CD4-positive, alpha-beta T cell treated with Interleukin-17A for 4 hours (primary cell): Measurements from ENCODE around the gene SUSD4.
A peak's percentile ranks its signal among the peaks of the same experiment; 100 is the strongest.
"Not testable (repeated sequence)": the region's sequence is repeated elsewhere in the genome, so short reads cannot be mapped to it uniquely, and the experiment has no call there.

Experiments used
- DNase-seq: peaks from one replicate; pipeline ENCODE4 v3.0.0-alpha.2; 2020; ENCODE audit warnings: mixed read lengths

The SUSD4 gene

GRCh38 chr1:223363856-223364684, at the start of gene SUSD4:
SUSD4 (minus strand) TSS chr1:223364176; CDS start chr1:223363425, 751 bp downstream.
- peak; percentile 85 for DNase-seq

DNA sequence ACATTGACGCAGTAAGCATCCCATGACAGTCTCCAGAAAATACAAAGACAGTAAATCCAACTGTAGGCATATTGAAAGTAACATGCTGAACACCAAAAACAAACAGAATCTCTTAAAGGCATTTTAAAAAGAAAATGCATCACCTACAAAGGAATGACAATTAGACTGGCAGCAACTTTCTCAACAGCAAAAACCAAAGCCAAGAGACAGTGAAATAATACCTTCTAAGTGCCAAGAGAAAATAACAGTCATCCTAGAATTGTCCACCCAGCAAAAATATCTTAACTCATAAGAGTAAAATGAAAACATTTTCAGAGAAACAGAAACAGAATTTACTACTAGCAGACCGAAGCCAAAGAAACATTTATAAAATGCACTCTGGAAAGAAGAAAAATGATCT, 49.2 kb upstream of the SUSD4 start:
- DNase-seq = no peak

GRCh38 chr1:223411710-223412109, 47.7 kb upstream of the SUSD4 start:
- DNase-seq = no peak

DNA sequence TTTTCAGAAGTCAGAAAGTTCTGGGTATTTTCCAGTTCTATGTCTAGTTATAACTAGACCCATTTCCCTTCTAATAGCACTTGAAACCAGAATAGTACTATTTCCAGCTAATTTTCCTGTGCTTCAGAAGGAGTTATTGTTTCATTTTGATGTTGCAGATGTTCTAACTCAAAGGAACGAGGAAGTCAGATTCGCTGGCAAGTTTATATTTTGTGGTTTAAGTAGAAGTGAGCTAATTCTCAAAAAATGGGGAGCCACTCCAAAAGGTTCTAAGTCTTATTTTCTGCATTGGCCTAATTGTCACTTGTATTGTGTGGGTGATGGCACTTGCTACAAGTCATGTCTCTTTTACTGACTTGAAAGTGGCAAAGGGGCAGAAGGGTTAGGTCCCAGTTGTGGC, 47.3 kb upstream of the SUSD4 start:
- DNase-seq = no peak

DNA sequence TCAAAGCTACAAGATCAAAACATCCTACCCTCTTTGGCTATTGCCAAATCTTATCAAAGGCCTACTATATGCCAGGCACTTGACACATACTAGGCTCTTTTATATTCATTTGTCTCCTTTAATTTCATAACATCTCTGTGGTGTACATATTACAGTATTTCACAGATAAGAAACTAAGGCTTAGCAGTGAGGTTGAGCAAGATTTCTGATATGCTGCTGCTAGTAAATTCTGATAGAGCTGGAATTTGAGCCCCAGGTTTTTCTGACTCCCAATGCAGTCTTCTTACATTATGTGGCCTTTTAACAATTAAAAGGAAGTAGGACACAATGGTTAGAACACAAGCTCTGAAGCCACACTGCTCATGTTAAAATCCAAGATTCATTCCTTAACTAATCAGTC, 46.1 kb upstream of the SUSD4 start:
- no peak for DNase-seq

DNA sequence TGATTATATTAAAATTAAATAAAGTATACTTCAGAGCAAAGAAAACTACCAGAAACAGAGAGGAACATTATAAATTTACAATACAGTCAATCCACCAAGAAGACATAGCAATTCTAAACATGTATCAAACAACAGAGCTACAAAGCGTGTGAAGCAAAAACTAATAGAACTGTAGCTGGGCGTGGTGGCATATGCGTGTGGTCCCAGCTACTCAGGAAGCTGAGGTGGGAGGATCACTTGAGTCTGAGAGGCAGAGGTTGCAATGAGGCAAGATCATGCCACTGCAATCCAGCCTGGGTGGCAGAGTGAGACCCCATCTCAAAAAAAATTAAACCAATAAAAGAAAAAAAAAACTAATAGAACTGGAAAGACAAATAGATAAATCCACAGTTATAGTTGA, 41.5 kb upstream of the SUSD4 start:
- DNase-seq = peak; percentile 16

DNA sequence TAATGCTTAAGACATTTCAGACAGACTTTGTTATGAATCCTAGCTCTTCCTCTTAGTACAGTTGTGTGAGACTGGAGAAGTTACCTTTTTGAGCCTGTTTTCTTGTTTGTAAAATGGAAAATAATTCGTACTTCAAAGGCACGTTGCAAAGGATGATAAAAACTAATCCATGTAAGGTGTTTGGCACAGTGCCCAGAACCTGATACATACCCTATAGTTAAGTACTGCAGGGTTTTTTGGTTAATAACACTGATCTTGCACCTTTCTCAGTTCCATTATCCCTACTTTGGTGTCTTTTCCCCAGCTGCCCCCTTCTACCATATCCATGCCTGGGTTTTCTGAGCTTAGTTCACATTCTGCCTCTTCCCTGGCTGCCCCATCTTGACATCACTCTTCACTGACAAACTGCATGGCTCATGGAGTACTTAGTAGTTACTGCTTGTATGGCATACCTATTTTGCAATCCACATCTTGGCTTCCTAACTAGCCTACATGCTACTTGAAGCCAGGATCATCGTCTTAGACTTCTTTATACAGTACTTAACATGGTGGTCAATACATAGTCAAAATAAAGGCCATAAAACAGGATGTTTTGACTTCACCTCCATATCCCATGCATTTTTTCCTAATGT, 39.3 kb upstream of the SUSD4 start:
- DNase-seq = no peak

GRCh38 chr1:223402790-223403142, 38.8 kb upstream of the SUSD4 start:
- DNase-seq = no peak

GRCh38 chr1:223401873-223402789, 38.2 kb upstream of the SUSD4 start:
- DNase-seq = no peak

GRCh38 chr1:223399393-223399792, 35.4 kb upstream of the SUSD4 start:
- DNase-seq = not testable (repeated sequence)

DNA sequence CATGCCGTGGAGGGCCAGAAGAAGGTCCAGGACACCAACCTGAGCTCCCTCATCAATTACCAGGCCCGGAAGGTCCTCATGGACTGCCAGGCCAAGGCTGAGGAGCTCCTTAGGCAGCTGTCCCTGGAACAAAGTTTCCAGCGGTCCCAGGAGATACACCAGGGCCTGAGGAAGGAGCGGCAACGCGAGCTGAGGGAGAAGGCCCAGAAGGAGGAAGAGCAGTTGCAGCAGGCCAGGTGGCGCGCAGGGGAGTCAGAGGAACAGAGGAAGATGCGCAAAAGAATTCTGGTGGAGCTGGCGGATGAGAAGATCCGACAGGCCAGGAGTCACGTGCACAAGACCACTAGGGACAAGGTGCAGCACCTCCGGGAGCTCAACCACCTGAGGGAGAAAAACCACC, 30.7 kb upstream of the SUSD4 start:
- no peak for DNase-seq

DNA sequence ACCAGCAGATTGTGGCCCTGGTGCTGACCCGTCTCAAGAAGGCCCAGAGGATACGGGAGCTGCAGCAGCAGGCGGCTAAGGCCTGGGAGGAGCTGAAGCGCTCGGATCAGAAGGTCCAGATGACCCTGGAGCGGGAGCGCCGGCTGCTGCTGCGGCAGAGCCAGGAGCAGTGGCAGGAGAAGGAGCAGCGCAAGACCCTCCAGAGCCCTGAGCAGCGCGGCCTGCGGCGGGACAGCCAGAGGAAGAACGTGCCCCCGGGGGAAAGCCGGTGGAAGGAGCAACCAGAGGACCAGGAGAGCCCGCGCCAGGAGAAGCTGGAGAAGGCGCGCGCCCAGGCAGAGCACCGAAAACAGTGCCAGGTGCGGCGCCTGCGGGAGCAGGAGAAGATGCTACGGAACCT, 30.3 kb upstream of the SUSD4 start:
- no peak for DNase-seq

GRCh38 chr1:223393275-223394214, 29.6 kb upstream of the SUSD4 start, which contains the start of gene CCDC185:
CCDC185 (plus strand) TSS chr1:223393415; CDS start chr1:223393476, 61 bp downstream.
- DNase-seq = no peak

DNA sequence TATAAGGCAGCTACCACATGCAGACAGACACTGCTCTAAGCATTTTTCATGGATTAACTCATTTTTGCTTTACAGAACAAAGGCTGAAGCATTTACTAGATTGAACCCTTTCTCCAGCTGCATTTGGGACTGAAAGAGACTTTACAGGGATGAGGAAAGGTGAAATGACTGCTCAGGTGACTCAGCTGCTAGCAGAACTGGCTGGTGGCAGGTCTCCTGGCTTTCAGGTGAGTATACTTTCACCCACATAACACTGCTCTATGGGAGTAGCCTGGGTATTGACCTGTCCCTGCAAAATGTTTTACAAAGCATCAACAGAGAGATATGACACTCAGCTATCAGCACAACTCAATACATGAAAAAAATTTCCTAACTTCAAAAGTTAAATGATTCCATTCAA, 26.6 kb upstream of the SUSD4 start:
- no peak for DNase-seq

- no peak for DNase-seq
Measured at GRCh38 chr1:223386013-223386412, 22.0 kb upstream of the SUSD4 start.

GRCh38 chr1:223378754-223379153, 14.8 kb upstream of the SUSD4 start:
- DNase-seq = no peak

DNA sequence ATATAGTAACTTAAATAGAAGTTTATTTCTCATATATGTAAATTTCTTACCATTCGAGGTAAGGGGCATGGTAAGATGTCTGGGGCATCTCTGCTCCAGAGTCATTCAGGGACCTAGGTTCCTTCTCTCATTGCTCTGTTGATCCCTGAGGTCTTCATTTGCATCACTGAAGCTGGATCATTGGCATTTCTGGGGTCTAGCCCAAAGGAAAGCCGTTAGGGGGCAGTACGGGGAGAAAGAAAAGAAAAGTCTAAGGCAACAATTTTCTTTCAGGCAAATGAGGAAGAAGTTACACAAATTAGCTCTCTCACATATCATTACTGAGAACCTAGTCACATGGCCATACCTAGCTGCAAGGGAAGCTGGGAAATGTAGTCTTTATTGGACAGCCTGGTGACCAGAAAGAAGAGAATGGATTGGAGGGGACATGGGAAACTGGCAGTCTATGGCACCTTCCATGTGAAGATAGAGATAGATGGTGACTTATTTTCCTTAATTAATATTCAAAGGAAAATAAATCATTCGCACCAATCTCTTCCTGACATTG, 10.2 kb upstream of the SUSD4 start:
- no peak for DNase-seq

DNA sequence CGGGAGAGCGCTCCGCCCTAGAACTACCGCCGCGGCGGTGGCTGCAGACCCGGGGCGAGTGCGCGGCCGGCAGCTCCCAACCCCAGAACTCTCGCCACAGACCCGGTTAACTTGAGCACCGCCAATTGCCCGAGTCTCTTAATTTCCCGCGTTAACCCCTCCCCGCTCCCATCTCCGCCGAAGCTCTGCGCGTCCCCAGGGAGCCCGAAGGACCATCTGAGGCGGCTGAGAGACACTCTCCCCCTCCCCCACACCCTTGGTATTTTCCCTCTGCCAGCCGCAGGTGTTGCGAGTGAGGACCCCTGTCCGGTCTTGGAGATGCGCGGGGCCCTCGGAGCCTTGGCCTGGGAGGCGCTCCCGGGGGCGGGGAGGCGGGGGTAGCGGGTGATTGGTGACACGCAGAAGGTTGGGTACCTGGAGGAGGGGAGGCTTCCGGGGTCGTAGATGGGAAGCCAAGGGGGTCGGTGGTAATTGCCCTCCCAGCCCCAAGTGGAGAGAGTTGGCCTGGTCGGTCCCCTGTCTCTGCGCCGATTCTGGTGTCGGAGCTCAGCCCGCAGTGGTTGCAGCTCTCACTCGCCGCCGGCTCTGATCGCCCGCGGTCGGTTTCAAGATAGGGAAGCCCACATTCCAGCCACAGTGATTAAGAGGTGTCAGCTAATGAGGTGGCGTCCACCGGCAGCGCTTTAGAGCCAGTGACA, 858 bp upstream of the SUSD4 start:
- peak; percentile 35 for DNase-seq

DNA sequence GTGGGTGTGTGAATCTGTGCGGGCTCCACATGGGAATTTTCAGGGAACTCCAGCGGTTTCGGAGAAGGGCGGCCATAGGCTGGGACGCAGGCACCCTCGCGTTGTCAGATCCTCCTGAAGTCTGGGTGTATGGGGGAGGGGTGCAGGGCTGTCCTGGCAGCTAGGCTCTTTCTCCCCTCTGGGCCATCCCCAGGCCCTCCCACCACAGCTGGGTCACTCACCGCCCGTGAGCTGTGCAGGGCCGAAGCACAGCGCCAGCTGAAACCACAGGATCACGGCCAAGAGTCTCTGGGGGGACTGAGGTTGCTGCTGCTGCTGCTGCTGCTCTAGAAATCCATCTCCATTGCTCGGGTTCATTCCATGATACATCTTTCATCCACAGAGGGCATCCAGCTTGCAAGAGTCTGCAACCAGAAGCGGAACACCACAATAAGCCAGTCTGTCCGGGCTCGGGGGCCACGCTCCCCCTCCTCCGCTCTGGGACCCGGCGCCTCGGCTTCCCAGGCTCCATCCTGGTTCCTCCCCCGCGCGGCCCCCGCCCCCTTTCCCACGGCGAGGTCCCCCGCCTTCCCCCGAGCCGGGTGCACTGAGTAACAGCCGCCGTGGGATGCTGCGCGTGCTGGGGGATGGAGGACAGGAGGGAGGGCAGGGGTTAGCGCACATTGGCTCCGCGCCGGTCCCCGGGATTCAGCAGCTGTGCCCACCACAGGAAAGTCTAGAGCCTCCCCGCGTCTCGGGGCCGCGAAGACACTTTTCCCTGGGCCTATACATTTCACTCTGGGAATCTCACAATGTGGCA, 720 bp downstream of the SUSD4 start:
- peak; percentile 47 for DNase-seq

- no peak for DNase-seq
Measured at GRCh38 chr1:223358826-223359225, 5.2 kb downstream of the SUSD4 start.
